ENCODE data around the gene GJA3. TPM values are rescaled to one million over a fixed set of nuclear protein-coding genes. Genes with fewer than 3 reads are reported as not detected.

The GJA3 gene
- total and polyA plus RNA-seq, 4 donors, result 0.02 to 0.31 (median 0.03) TPM; not detected in 1

- Histone ChIP-seq H3K4me1 (ENCODE audit: control insufficient read depth in 5 of 5, insufficient read depth in 5 of 5, low read length in 5 of 5) (peaks cover 0 to 11% (median 5%) of the 10 kb centered on the region in 5 donors), H3K9me3 (ENCODE audit: control insufficient read depth in 4 of 4, insufficient read depth in 3 of 4, low read length in 3 of 4) (no peaks in the 10 kb centered on the region), H3K27ac (ENCODE audit: low read depth in 1 of 2, low read length in 1 of 2) (no peak overlapping the region), H3K9ac (ENCODE audit: insufficient read depth in 1 of 2, low read length in 2 of 2) (no peak overlapping the region), H3K36me3 (ENCODE audit: control insufficient read depth in 4 of 4, insufficient read depth in 4 of 4, low read length in 4 of 4) (no peaks in the 10 kb centered on the region), H3K4me3 (no peak overlapping the region), H3K27me3 (ENCODE audit: control insufficient read depth in 3 of 3, insufficient read depth in 3 of 3, low read length in 2 of 3) (no peaks in the 10 kb centered on the region)
- TF ChIP-seq CTCF (IDR thresholded peaks at IDR 0.05; ENCODE audit: control extremely low read depth, extremely low read depth), result no peak
- no peak for ATAC-seq (ENCODE audit: insufficient read depth, low FRiP score)
- 80% methylated on average over 13 of the region's 13 CpGs for WGBS, 2 donors
- no peak for DNase-seq
These were observed 55.6 kb downstream of the GJA3 start for GRCh38 chr13:20105161-20105689.

- H3K9ac ChIP-seq (ENCODE audit: insufficient read depth in 1 of 2, low read length in 2 of 2), result no peak overlapping the region
- ATAC-seq (ENCODE audit: insufficient read depth, low FRiP score), result no peak
- H3K27me3 ChIP-seq (ENCODE audit: control insufficient read depth in 3 of 3, insufficient read depth in 3 of 3, low read length in 2 of 3), result peaks cover 0 to 3% (median 0%) of the 10 kb centered on the region in 3 donors
- no peaks in the 10 kb centered on the region for H3K36me3 ChIP-seq (ENCODE audit: control insufficient read depth in 4 of 4, insufficient read depth in 4 of 4, low read length in 4 of 4)
- no peak for TF ChIP-seq CTCF (IDR thresholded peaks at IDR 0.05; ENCODE audit: control extremely low read depth, extremely low read depth)
- no peak overlapping the region for H3K27ac ChIP-seq (ENCODE audit: low read depth in 1 of 2, low read length in 1 of 2)
- peaks cover 0 to 11% (median 5%) of the 10 kb centered on the region in 5 donors for H3K4me1 ChIP-seq (ENCODE audit: control insufficient read depth in 5 of 5, insufficient read depth in 5 of 5, low read length in 5 of 5)
- no peak overlapping the region for H3K4me3 ChIP-seq
- H3K9me3 ChIP-seq (ENCODE audit: control insufficient read depth in 4 of 4, insufficient read depth in 3 of 4, low read length in 3 of 4), result no peaks in the 10 kb centered on the region
- 38 to 41% methylated on average over 9 of the region's 9 CpGs for WGBS, 2 donors
- DNase-seq, result no peak
These were observed 58.2 kb downstream of the GJA3 start for GRCh38 chr13:20102525-20103180.

- whole genome bisulfite sequencing, 2 donors, result 44 to 66% methylated on average over 8 of the region's 8 CpGs
- H3K36me3 ChIP-seq (ENCODE audit: control insufficient read depth in 4 of 4, insufficient read depth in 4 of 4, low read length in 4 of 4), result no peaks in the 10 kb centered on the region
- H3K9ac ChIP-seq (ENCODE audit: insufficient read depth in 1 of 2, low read length in 2 of 2), result no peak overlapping the region
- peaks cover 0 to 3% (median 0%) of the 10 kb centered on the region in 3 donors for H3K27me3 ChIP-seq (ENCODE audit: control insufficient read depth in 3 of 3, insufficient read depth in 3 of 3, low read length in 2 of 3)
- no peak overlapping the region for H3K27ac ChIP-seq (ENCODE audit: low read depth in 1 of 2, low read length in 1 of 2)
- no peak for DNase-seq
- ATAC-seq (ENCODE audit: insufficient read depth, low FRiP score), result no peak
- no peak for TF ChIP-seq CTCF (IDR thresholded peaks at IDR 0.05; ENCODE audit: control extremely low read depth, extremely low read depth)
- peaks cover 0 to 8% (median 1%) of the 10 kb centered on the region in 5 donors for H3K4me1 ChIP-seq (ENCODE audit: control insufficient read depth in 5 of 5, insufficient read depth in 5 of 5, low read length in 5 of 5)
- H3K9me3 ChIP-seq (ENCODE audit: control insufficient read depth in 4 of 4, insufficient read depth in 3 of 4, low read length in 3 of 4), result no peaks in the 10 kb centered on the region
- no peak overlapping the region for H3K4me3 ChIP-seq
These were observed 59.2 kb downstream of the GJA3 start for GRCh38 chr13:20101467-20102316.
